Stomach (tissue), 4 donors: Measurements from ENCODE around the gene SLC38A10.

ENCODE experiments used
- EP300 ChIP-seq: sonication (generic); formaldehyde crosslinking; IDR thresholded peaks from one replicate; pipeline ENCODE4 v1.6.1; 2017; ENCODE audit warnings: antibody characterized with exemption
- POLR2A ChIP-seq, 4 donors: fragments of 450-650 bp; IDR thresholded peaks; one replicate each; pipeline ENCODE4 v1.6.1; 2016; ENCODE audit warnings: antibody characterized with exemption in 4 of 4, control low read depth in 2 of 4, mild to moderate bottlenecking in 1 of 4, moderate library complexity in 1 of 4
- TF ChIP-seq, protein P1 (sequence below), 7 experiments: fragments of 450-650 bp in 4 of 7; fragments of 200-600 bp in 3 of 7; sonication (generic) in 3 of 7; IDR thresholded peaks; one replicate each; pipeline ENCODE4 v1.5.1; 2016 to 2019; ENCODE audit warnings: antibody characterized with exemption in 7 of 7, control low read depth in 2 of 7, mild to moderate bottlenecking in 1 of 7

DNA sequence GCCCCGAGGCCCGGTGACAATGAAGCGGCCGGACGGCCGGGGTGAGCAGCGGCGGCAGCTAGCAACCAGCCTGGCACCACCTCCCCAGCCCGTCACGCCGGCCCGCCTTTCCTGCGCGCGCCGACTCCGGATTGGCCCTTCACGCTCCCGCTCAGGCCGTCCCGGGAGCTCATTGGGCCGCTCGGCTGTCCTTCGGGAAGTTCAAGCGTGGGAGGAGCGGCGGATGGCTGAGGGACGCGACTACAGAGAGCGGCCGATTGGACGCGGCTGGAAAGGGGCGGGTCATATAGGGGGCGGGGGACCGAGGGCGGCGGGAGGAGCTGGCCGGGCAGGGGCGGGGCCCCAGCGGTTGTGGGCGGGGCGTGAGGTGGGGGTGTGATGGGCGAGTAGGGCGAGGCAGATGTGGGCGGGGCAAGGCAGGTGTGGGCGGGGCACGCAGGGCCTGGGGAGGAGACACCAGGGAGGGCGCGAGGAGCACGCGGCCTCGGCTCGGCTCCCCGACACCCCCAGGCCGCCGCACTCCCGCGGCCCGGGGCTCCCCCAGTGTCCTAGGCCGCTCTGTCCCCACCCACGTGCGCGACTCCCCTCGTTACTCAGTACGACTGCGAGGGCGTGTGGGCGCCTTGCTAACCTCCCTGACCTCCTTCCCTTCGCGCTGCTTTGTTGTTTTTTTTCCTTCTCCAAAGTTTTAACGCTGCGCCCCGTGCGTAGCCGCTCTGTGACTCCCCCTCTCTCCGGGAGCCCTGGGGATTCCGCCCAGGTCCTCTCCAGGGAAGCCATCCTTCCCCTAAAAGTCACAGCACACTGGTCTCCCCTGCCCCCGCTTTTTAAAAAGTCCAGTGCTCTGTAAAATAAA is 72.0 kb downstream of the SLC38A10 start, which contains the start of gene CEP131:
- TF ChIP-seq, protein P1, sequence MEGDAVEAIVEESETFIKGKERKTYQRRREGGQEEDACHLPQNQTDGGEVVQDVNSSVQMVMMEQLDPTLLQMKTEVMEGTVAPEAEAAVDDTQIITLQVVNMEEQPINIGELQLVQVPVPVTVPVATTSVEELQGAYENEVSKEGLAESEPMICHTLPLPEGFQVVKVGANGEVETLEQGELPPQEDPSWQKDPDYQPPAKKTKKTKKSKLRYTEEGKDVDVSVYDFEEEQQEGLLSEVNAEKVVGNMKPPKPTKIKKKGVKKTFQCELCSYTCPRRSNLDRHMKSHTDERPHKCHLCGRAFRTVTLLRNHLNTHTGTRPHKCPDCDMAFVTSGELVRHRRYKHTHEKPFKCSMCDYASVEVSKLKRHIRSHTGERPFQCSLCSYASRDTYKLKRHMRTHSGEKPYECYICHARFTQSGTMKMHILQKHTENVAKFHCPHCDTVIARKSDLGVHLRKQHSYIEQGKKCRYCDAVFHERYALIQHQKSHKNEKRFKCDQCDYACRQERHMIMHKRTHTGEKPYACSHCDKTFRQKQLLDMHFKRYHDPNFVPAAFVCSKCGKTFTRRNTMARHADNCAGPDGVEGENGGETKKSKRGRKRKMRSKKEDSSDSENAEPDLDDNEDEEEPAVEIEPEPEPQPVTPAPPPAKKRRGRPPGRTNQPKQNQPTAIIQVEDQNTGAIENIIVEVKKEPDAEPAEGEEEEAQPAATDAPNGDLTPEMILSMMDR (IDR thresholded peaks at IDR 0.05) = no peak
- TF ChIP-seq EP300 (no peak), POLR2A (IDR thresholded peaks at IDR 0.05) (no peak)
